Heart left ventricle (tissue), 16 donors: ENCODE data around the gene FSTL3. TPM values are rescaled to one million over a fixed set of nuclear protein-coding genes. Genes with fewer than 3 reads are reported as not detected.

Source experiments
- ATAC-seq, 4 donors: fragments of 200-7000 bp; cut with Tn5 transposase; one replicate each; pipeline ENCODE4 v1.9.1; 2020 to 2022; ENCODE audit warnings: moderate library complexity in 4 of 4, mild to moderate bottlenecking in 3 of 4, moderate number of reproducible peaks in 1 of 4
- DNase-seq, 5 donors: peaks; one replicate each; pipeline ENCODE4 v3.0.0-alpha.2; 2020
- H3K27ac ChIP-seq, 12 donors: fragments of 200-600 bp; sonication (generic) in 4 of 12; one replicate each; pipeline versions ENCODE4 v1.5.0 to v1.8.0; 2016 to 2022; ENCODE audit warnings: mild to moderate bottlenecking in 2 of 12
- H3K27me3 ChIP-seq, 9 donors: fragments of 200-600 bp; sonication (generic) in 2 of 9; one replicate each; pipeline versions ENCODE4 v1.5.1 to v1.8.0; 2016 to 2022; ENCODE audit warnings: mild to moderate bottlenecking in 3 of 9
- H3K36me3 ChIP-seq, 9 donors: fragments of 200-600 bp; sonication (generic) in 2 of 9; one replicate each; pipeline versions ENCODE4 v1.5.0 to v1.8.0; 2018 to 2022; ENCODE audit warnings: mild to moderate bottlenecking in 2 of 9
- H3K4me1 ChIP-seq, 12 donors: fragments of 200-600 bp; sonication (generic) in 4 of 12; one replicate each; pipeline versions ENCODE4 v1.5.0 to v1.8.0; 2016 to 2022; ENCODE audit warnings: mild to moderate bottlenecking in 3 of 12
- H3K4me3 ChIP-seq, 12 donors: fragments of 200-600 bp; sonication (generic) in 4 of 12; one replicate each; pipeline versions ENCODE4 v1.5.0 to v1.8.0; 2017 to 2022; ENCODE audit warnings: mild to moderate bottlenecking in 9 of 12, moderate library complexity in 4 of 12
- H3K9me3 ChIP-seq, 12 donors: fragments of 200-600 bp; sonication (generic) in 4 of 12; one replicate each; pipeline versions ENCODE4 v1.5.0 to v1.8.0; 2016 to 2022; ENCODE audit warnings: mild to moderate bottlenecking in 1 of 12
- CTCF ChIP-seq, 12 donors: fragments of 200-600 bp; sonication (generic) in 4 of 12; IDR thresholded peaks; one replicate each; pipeline versions ENCODE4 v1.5.0 to v1.8.0; 2018 to 2022; ENCODE audit warnings: antibody characterized with exemption in 12 of 12, mild to moderate bottlenecking in 5 of 12
- POLR2A ChIP-seq, 2 donors: fragments of 450-650 bp; IDR thresholded peaks; one replicate each; pipeline ENCODE4 v1.6.1; 2017; ENCODE audit warnings: antibody characterized with exemption in 2 of 2, mild to moderate bottlenecking in 2 of 2, moderate library complexity in 2 of 2
- WGBS, 4 donors: extraction: QIAGEN DNeasy Blood & Tissue Kit in 2 of 4; methylation state at CpG; one replicate each; pipeline versions ENCODE4 v1.1.5 to v1.1.7; 2013 to 2018; 5-methylcytosine and 5-hydroxymethylcytosine counted together
- intact Hi-C, 10 donors: fragments of 100-400 bp; cut with DNase I; formaldehyde crosslinking; loops; one replicate each; pipeline versions ENCODE4 v1.11.1 to v1.14.2; 2022
- polyA plus RNA-seq, 2 donors: library from polyadenylated mRNA; stranded (reverse); fragments of 200-250 nt; gene quantifications; one replicate each; pipeline ENCODE4 v1.2.3, GENCODE V29; 2013
- total RNA-seq, 9 donors: library from RNA; depleted of rRNA in 2 of 9; stranded (reverse); fragments of >200 nt in 2 of 9; fragmentation: NEBNext Ultra II Directional in 3 of 9; extraction: Animal tissue kit (Norgen Biotek cat#: 25700) in 3 of 9; gene quantifications; one replicate each; pipeline versions ENCODE4 v1.1.0 to v1.2.4, GENCODE V29; 2016 to 2023
- donor health status: ischemic (EF 13 %, LVEDD 7.1; RV severe dilation, severe dysfunction).
- donor health status: healthy with polysubstance abuse.
- donor health status: DM: no; HTN: yes; CAD: no.
- donor health status: DM: no; HTN: no; CAD: no.
- donor health status: ischemic (EF 25% LVEDD 6.9; RV normal size, moderate dysfunction).
- donor health status: ischemic (EF 25% LVEDD 5.7; RV mildly dilated, moderate dysfunction).
- donor health status: healthy.
- donor health status: DM: yes; HTN: yes; CAD: no.
- donor health status: ischemic (EF 35%, LVEDD 5.7; RV mildly dilated, moderate dysfunction).
- donor health status: nonischemic (EF 11% LVEDD 7.7; RV severe dilation, severe dysfunction).
- donor health status: DM: yes; HTN: yes; CAD: no.
- donor health status: PGD.
- donor health status: ischemic (EF 29% LVEDD 5.4; RV normal size, mild dysfunction).
- donor health status: nonischemic (EF 23%, LVEDD 6.1; RV moderate dilation, normal function).

Gene FSTL3
- total and polyA plus RNA-seq, 11 donors: 41.7 to 376 (median 119) TPM

GRCh38 chr19:656751-657559 lies 19.2 kb upstream of the FSTL3 start:
- TF ChIP-seq CTCF (IDR thresholded peaks at IDR 0.05) (no peak), POLR2A (IDR thresholded peaks at IDR 0.05) (no peak)
- intact Hi-C loops: loop anchor here in 1 of 10 donors (10.0 kb wide), 1 partner anchor 62 kb away; no protein-coding TSS in a partner anchor
- Histone ChIP-seq H3K36me3 (peaks cover 0 to 40% (median 18%) of the 10 kb centered on the region in 9 donors), H3K27ac (no peak overlapping the region), H3K4me3 (no peak overlapping the region), H3K27me3 (no peaks in the 10 kb centered on the region), H3K4me1 (peaks cover 20 to 65% (median 49%) of the 10 kb centered on the region in 12 donors), H3K9me3 (no peaks in the 10 kb centered on the region)
- ATAC-seq (no peak), DNase-seq (peak in 1 of 5 donors; percentile 59)
- 80 to 88% (median 84%) methylated on average over 38 to 43 of the region's 43 CpGs for WGBS, 4 donors

- no peaks in the 10 kb centered on the region for H3K9me3 ChIP-seq
- peak in 1 of 5 donors; percentile 63 for DNase-seq
- H3K27ac ChIP-seq: no peak overlapping the region
- intact Hi-C loops: loop anchor here in 1 of 10 donors (10.0 kb wide), 1 partner anchor 63 kb away; no protein-coding TSS in a partner anchor
- H3K36me3 ChIP-seq: peaks cover 0 to 34% (median 13%) of the 10 kb centered on the region in 9 donors
- 77 to 90% (median 81%) methylated on average over 11 to 19 of the region's 19 CpGs for WGBS, 4 donors
- H3K4me1 ChIP-seq: peaks cover 22 to 69% (median 51%) of the 10 kb centered on the region in 12 donors
- no peak for TF ChIP-seq CTCF (IDR thresholded peaks at IDR 0.05)
- TF ChIP-seq POLR2A (IDR thresholded peaks at IDR 0.05): no peak
- ATAC-seq: no peak
- H3K27me3 ChIP-seq: no peaks in the 10 kb centered on the region
- no peak overlapping the region for H3K4me3 ChIP-seq
Observed at GRCh38 chr19:657611-658010, 18.6 kb upstream of the FSTL3 start.

DNA sequence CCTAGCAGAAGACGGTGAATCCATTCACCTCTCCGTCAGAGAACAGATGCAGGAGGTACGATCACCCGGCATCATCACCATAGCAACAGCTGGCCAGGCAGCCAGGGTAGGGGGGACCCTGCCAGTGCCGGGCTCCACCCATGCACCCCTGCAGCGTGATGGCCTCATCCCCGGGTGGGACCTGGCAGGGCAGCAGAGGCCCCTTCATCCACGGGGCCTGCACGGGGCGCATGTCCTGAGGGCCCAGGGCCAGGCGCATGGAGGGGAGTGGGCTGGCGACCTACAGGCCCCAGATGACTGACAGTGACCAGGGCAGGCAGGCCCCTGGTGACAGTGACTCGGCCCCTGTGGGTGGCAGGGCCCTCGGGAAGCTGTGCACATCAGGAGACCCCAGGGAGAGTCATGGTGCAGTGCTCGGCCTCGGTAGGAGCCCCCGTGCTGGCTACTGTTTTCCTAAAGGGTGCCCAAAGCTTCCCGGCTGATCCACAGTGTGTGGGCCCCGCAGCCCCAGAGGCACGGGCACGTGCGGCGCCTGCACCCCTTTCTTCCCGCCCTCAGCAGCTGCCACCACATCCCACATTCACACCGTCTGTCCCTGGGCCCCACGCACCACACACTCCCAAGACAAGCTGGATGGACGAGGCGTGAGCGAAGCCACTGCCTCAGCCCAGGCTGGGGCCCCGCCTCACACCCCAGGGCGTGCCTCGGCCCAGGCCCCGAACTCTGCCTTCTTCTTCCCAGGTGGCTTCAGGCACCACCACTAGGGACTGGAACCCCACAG lies 17.9 kb upstream of the FSTL3 start:
- peak overlapping the region in 11 of 12 donors; percentile 6 to 94 (median 81) for H3K27ac ChIP-seq

More for the DNA sequence above, 17.9 kb upstream of the FSTL3 start:
- TF ChIP-seq CTCF (IDR thresholded peaks at IDR 0.05) (no peak), POLR2A (IDR thresholded peaks at IDR 0.05) (no peak)
- intact Hi-C loops: loop anchor here in 1 of 10 donors (10.0 kb wide), 1 partner anchor 63 kb away; no protein-coding TSS in a partner anchor
- no peaks in the 10 kb centered on the region for H3K27me3 ChIP-seq
- ATAC-seq (no peak), DNase-seq (peak in 1 of 5 donors; percentile 10)
- H3K9me3 ChIP-seq: no peaks in the 10 kb centered on the region
- 82 to 86% (median 84%) methylated on average over 18 to 33 of the region's 33 CpGs for WGBS, 4 donors
- peak overlapping the region in 6 of 12 donors; percentile 22 to 99 (median 42) for H3K4me3 ChIP-seq
- H3K4me1 ChIP-seq: peaks cover 22 to 69% (median 51%) of the 10 kb centered on the region in 12 donors
- peaks cover 0 to 27% (median 8%) of the 10 kb centered on the region in 9 donors for H3K36me3 ChIP-seq
